Glutamatergic neuron (in vitro differentiated cells): Measurements from ENCODE around the gene GID8. TPM values are rescaled to one million over a fixed set of nuclear protein-coding genes. Genes with fewer than 3 reads are reported as not detected.
A peak's percentile ranks its signal among the peaks of the same experiment; 100 is the strongest.

Source experiments
- DNase-seq: peaks from one replicate; pipeline ENCODE4 v3.0.0; 2022
- H3K27ac Mint-ChIP-seq: one replicate; pipeline ENCODE4 v1.8.0; 2020; ENCODE audit warnings: mild to moderate bottlenecking, mixed read lengths, inconsistent platforms; ENCODE audit not compliant: unreplicated experiment
- H3K27me3 Mint-ChIP-seq: one replicate; pipeline ENCODE4 v1.8.0; 2020; ENCODE audit warnings: mild to moderate bottlenecking, moderate library complexity, mixed read lengths, inconsistent platforms; ENCODE audit not compliant: unreplicated experiment
- H3K36me3 Mint-ChIP-seq: one replicate; pipeline ENCODE4 v1.8.0; 2020; ENCODE audit warnings: mild to moderate bottlenecking, mixed read lengths, inconsistent platforms; ENCODE audit not compliant: unreplicated experiment
- H3K4me1 Mint-ChIP-seq: one replicate; pipeline ENCODE4 v1.8.0; 2020; ENCODE audit warnings: mild to moderate bottlenecking, low read depth, mixed read lengths, inconsistent platforms; ENCODE audit not compliant: unreplicated experiment
- H3K4me3 Mint-ChIP-seq: one replicate; pipeline ENCODE4 v1.8.0; 2020; ENCODE audit warnings: mild to moderate bottlenecking, mixed read lengths, inconsistent platforms; ENCODE audit not compliant: unreplicated experiment
- H3K9me3 Mint-ChIP-seq: one replicate; pipeline ENCODE4 v1.8.0; 2020; ENCODE audit warnings: mild to moderate bottlenecking, moderate library complexity, mixed read lengths, inconsistent platforms; ENCODE audit not compliant: unreplicated experiment
- total RNA-seq: library from RNA; stranded (reverse); fragmentation: NEBNext Ultra II Directional; extraction: Animal tissue kit (Norgen Biotek cat#: 25700); gene quantifications from one replicate; pipeline ENCODE4 v1.2.1, GENCODE V29; 2021; ENCODE audit not compliant: unreplicated experiment
- TF ChIP-seq, protein P1 (sequence below): fragments of 200-600 bp; sonication (generic); IDR thresholded peaks from one replicate; pipeline ENCODE4 v1.5.0; 2021; ENCODE audit not compliant: partially characterized antibody, unreplicated experiment

GID8 gene
- total RNA-seq, 1 donor from 2014 or later: 57.8 TPM

DNA sequence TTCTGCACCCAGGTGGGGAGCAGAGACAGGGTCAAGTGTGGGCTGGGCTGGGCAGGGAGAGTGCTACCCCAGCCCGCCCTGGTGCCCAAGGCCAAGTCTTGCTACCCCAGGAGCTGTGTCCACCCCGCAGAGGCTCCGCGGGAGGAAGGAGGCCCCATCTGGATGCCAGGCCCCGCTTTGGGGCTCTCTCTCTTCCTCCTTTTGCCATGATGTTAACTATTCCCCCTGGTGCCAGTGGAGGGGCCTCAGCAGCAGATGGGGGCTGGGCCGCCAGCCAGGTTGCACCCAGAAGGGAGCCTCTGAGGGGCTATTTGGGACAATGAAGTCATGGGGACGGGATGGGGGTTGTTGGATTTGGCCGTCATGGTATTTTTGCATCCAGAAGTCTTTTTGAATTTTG lies 23.9 kb downstream of the GID8 start:
- TF ChIP-seq, protein P1, sequence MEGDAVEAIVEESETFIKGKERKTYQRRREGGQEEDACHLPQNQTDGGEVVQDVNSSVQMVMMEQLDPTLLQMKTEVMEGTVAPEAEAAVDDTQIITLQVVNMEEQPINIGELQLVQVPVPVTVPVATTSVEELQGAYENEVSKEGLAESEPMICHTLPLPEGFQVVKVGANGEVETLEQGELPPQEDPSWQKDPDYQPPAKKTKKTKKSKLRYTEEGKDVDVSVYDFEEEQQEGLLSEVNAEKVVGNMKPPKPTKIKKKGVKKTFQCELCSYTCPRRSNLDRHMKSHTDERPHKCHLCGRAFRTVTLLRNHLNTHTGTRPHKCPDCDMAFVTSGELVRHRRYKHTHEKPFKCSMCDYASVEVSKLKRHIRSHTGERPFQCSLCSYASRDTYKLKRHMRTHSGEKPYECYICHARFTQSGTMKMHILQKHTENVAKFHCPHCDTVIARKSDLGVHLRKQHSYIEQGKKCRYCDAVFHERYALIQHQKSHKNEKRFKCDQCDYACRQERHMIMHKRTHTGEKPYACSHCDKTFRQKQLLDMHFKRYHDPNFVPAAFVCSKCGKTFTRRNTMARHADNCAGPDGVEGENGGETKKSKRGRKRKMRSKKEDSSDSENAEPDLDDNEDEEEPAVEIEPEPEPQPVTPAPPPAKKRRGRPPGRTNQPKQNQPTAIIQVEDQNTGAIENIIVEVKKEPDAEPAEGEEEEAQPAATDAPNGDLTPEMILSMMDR: no peak

DNA sequence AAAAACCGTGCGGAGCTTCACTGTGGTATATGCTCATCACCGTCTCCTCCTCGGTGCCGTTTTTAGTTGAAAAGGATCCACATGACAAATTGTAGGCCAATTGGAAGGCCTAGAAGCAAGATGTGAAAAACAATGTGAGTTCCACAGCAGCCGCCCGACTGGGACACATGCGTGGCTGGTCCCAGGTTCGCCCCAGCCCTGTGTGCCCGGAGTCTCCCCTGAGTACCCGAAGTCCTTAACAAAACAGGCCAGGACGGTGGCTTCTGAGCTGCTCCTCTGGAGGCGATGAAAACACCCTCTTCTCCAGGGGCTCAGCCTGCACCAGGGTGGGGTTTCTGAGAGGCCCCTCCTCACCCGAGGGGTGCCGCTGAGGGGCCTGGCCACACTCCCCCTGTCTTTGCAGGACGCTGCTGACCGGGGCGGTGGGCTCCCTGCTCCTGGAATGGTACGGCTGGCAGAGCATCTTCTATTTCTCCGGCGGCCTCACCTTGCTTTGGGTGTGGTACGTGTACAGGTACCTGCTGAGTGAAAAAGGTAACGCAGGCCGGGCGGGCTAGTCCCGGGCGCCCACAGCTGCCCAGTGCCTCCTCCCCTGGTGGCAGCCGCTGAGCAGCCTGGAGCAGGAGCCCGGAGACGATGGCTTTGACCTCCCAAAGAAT lies 24.4 kb downstream of the GID8 start:
- no peak for DNase-seq
- Mint-ChIP-seq H3K27ac (no peak overlapping the region), H3K4me1 (peaks cover 3% of the 10 kb centered on the region), H3K36me3 (no peaks in the 10 kb centered on the region), H3K27me3 (peaks cover 3% of the 10 kb centered on the region), H3K4me3 (no peak overlapping the region), H3K9me3 (peaks cover 2% of the 10 kb centered on the region)
- TF ChIP-seq, protein P1: no peak

More for the DNA sequence above, 23.9 kb downstream of the GID8 start:
- Mint-ChIP-seq H3K9me3 (peaks cover 2% of the 10 kb centered on the region), H3K4me1 (peaks cover 3% of the 10 kb centered on the region), H3K27ac (peak overlapping the region; percentile 66), H3K27me3 (peaks cover 3% of the 10 kb centered on the region), H3K4me3 (no peak overlapping the region), H3K36me3 (no peaks in the 10 kb centered on the region)
- no peak for DNase-seq

DNA sequence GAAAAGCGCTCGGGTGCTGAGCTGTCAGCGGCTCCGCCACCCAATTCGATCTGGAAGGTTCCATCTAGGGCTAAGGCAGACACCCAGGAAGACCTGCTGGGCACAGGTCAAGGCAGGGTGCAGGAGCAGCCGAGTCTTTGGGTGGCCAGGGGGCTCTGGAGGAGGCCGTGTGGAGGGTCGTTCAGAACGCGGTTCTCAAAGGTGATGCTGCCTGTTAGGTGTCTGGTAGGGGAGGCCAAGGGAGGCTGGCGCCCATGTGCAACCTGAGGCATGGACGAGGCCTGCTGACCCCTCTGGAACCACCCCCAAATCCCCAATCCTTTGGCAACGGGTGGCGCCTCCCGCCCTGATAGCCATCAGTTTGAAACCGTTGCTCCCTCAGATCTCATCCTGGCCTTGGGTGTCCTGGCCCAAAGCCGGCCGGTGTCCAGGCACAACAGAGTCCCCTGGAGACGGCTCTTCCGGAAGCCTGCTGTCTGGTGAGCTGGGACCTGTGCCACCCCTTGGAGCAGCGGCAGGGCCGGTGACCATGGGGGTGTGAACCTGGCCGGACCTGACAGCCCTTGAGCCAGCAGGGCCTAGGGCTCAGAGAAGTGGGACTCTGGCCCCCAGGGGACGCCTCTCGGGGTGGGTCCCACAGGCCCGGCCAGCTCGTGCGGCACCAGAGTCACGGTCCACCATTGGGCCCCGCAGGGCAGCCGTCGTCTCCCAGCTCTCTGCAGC lies 25.1 kb downstream of the GID8 start:
- peaks cover 2% of the 10 kb centered on the region for H3K9me3 Mint-ChIP-seq
- TF ChIP-seq, protein P1: no peak
- H3K27me3 Mint-ChIP-seq: peaks cover 3% of the 10 kb centered on the region
- H3K36me3 Mint-ChIP-seq: no peaks in the 10 kb centered on the region
- H3K4me3 Mint-ChIP-seq: no peak overlapping the region
- peaks cover 3% of the 10 kb centered on the region for H3K4me1 Mint-ChIP-seq
- H3K27ac Mint-ChIP-seq: no peak overlapping the region
- DNase-seq: no peak

DNA sequence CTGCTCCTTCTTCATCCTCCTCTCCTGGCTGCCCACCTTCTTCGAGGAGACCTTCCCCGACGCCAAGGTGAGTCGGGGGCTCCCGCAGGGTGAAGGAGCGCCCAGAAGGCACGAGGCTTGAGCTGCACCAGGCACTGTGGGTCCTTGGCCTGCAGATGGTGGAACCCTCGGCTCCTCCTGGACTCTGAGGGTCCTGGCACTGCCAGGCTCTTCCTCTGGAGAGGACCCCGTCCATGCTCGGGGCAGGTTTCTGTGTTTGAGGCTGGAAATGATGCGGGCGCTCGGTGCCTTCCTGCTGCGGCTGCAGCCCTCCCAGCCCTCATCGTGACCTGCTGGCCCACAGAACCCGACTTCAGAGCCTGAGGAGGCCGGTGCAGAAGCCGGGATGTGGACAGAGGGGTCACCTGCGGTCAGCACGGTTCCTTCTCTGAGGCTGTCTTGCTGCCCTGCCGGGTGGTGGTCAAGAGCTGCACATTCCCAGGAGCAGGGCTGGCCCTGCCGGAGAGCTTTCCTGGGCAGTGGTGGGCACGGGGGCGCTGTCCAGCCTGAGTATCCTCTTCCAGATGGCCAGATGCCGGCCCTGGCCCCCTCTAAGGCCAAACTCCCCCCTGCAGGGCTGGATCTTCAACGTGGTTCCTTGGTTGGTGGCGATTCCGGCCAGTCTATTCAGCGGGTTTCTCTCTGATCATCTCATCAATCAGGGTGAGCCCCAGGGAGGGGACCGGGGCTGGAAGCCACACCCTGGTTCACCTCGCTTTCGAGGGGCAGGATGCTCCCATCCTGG lies 25.9 kb downstream of the GID8 start:
- TF ChIP-seq, protein P1: no peak
- no peak for DNase-seq
- H3K36me3 Mint-ChIP-seq: no peaks in the 10 kb centered on the region
- H3K27ac Mint-ChIP-seq: no peak overlapping the region
- peaks cover 3% of the 10 kb centered on the region for H3K4me1 Mint-ChIP-seq
- H3K4me3 Mint-ChIP-seq: no peak overlapping the region
- peaks cover 3% of the 10 kb centered on the region for H3K27me3 Mint-ChIP-seq
- H3K9me3 Mint-ChIP-seq: peaks cover 2% of the 10 kb centered on the region
